GM12891 (cell line): ENCODE measurements around the gene DYNC1I1.

Experiments used
- POLR2A ChIP-seq: IDR thresholded peaks from 2 replicates; pipeline ENCODE4 v1.6.1; 2011; ENCODE audit warnings: low read depth, low read length, control low read depth
- POLR2AphosphoS5 ChIP-seq: IDR thresholded peaks from 2 replicates; pipeline ENCODE4 v1.6.1; 2011; ENCODE audit warnings: low read depth, low read length, control low read depth
- SPI1 ChIP-seq: IDR thresholded peaks from 2 replicates; pipeline ENCODE4 v1.6.1; 2011; ENCODE audit warnings: low read depth, low read length, control low read depth
- TAF1 ChIP-seq: IDR thresholded peaks from 2 replicates; pipeline ENCODE4 v1.6.1; 2011; ENCODE audit warnings: low read depth, low read length, control low read depth

- TF ChIP-seq TAF1 (no peak), POLR2AphosphoS5 (no peak), POLR2A (no peak), SPI1 (no peak)
Observed at GRCh38 chr7:95931460-95932232, 159.3 kb downstream of the DYNC1I1 start.
